Lower leg skin (tissue), 4 donors: ENCODE results near the gene KIAA0586. TPM values are rescaled to one million over a fixed set of nuclear protein-coding genes. Genes with fewer than 3 reads are reported as not detected.
A peak's percentile ranks its signal among the peaks of the same experiment; 100 is the strongest.
"Not testable (repeated sequence)": the region's sequence is repeated elsewhere in the genome, so short reads cannot be mapped to it uniquely, and the experiment has no call there.

Experiments used
- DNase-seq, 2 donors: peaks; one replicate each; pipeline ENCODE4 v3.0.0-alpha.2; 2019; ENCODE audit warnings: low spot score in 2 of 2
- H3K4me3 ChIP-seq: fragments of 200-600 bp; sonication (generic); 2 replicates; pipeline ENCODE4 v1.5.1; 2017; ENCODE audit warnings: mild to moderate bottlenecking, low read depth; ENCODE audit not compliant: poor library complexity, severe bottlenecking
- CTCF ChIP-seq, 3 donors: fragments of 450-650 bp; IDR thresholded peaks; one replicate each; pipeline ENCODE4 v1.5.1; 2016; ENCODE audit warnings: antibody characterized with exemption in 3 of 3, mild to moderate bottlenecking in 3 of 3, moderate library complexity in 2 of 3
- POLR2A ChIP-seq, 2 donors: fragments of 450-650 bp; IDR thresholded peaks; one replicate each; pipeline ENCODE4 v1.6.1; 2016 to 2017; ENCODE audit warnings: antibody characterized with exemption in 2 of 2, mild to moderate bottlenecking in 1 of 2, moderate library complexity in 1 of 2
- WGBS, 2 donors: methylation state at CpG; one replicate each; pipeline ENCODE4 v1.1.5; 2018; 5-methylcytosine and 5-hydroxymethylcytosine counted together
- intact Hi-C: fragments of 100-400 bp; cut with DNase I; formaldehyde crosslinking; loops from one replicate; pipeline ENCODE4 v1.15.0; 2023; ENCODE audit warnings: low total_unique reads
- total RNA-seq, 4 donors: library from RNA; depleted of rRNA; stranded (reverse); fragments of >200 nt; gene quantifications; one replicate each; pipeline ENCODE4 v1.1.0, GENCODE V29; 2016

Gene KIAA0586
- total RNA-seq, 4 donors from 2014 or later, result 7.1 to 15.5 (median 15.3) TPM

GRCh38 chr14:58415636-58416547 lies 11.6 kb upstream of the KIAA0586 start:
- intact Hi-C loops, result no loop called here
- TF ChIP-seq CTCF (IDR thresholded peaks at IDR 0.05) (no peak), POLR2A (IDR thresholded peaks at IDR 0.05) (no peak)
- DNase-seq, result no peak
- WGBS, 2 donors, result 95 to 96% methylated on average over 10 of the region's 10 CpGs
- H3K4me3 ChIP-seq, result no peak overlapping the region

- WGBS, 2 donors, result 95 to 96% methylated on average over 1 of the region's 1 CpG
- H3K4me3 ChIP-seq, intact Hi-C loops, DNase-seq: not testable (repeated sequence)
Measured at GRCh38 chr14:58416934-58417333, 10.6 kb upstream of the KIAA0586 start.

GRCh38 chr14:58426670-58427280 lies 744 bp upstream of the KIAA0586 start:
- no peak for TF ChIP-seq CTCF (IDR thresholded peaks at IDR 0.05)
- TF ChIP-seq POLR2A (IDR thresholded peaks at IDR 0.05), result no peak
- H3K4me3 ChIP-seq, result peak overlapping the region; percentile 85
- 1% methylated on average over 34 of the region's 35 CpGs for WGBS, 2 donors
- peak; percentile 51 to 87 for DNase-seq
- intact Hi-C loops, result no loop called here

GRCh38 chr14:58428118-58428683 lies 682 bp downstream of the KIAA0586 start:
- TF ChIP-seq POLR2A (IDR thresholded peaks at IDR 0.05) (no peak), CTCF (IDR thresholded peaks at IDR 0.05) (no peak)
- H3K4me3 ChIP-seq, result peak overlapping the region; percentile 85
- no peak for DNase-seq
- 0 to 1% methylated on average over 10 of the region's 10 CpGs for WGBS, 2 donors
- intact Hi-C loops, result no loop called here

- H3K4me3 ChIP-seq, result no peak overlapping the region
- TF ChIP-seq POLR2A (IDR thresholded peaks at IDR 0.05) (no peak), CTCF (IDR thresholded peaks at IDR 0.05) (no peak)
- no peak for DNase-seq
- intact Hi-C loops, result no loop called here
- WGBS, 2 donors, result 57 to 76% methylated on average over 1 of the region's 1 CpG
Measured at GRCh38 chr14:58430156-58430555, 2.6 kb downstream of the KIAA0586 start.

GRCh38 chr14:58439476-58439875 lies 12.0 kb downstream of the KIAA0586 start:
- H3K4me3 ChIP-seq, result no peak overlapping the region
- WGBS, 2 donors, result 79 to 85% methylated on average over 5 of the region's 5 CpGs
- intact Hi-C loops, result no loop called here
- TF ChIP-seq POLR2A (IDR thresholded peaks at IDR 0.05), result no peak
- TF ChIP-seq CTCF (IDR thresholded peaks at IDR 0.05), result no peak
- no peak for DNase-seq
